Omental fat pad (tissue), 4 donors: ENCODE results near the gene SENP8. TPM values are rescaled to one million over a fixed set of nuclear protein-coding genes. Genes with fewer than 3 reads are reported as not detected.

ENCODE experiments used
- ATAC-seq: fragments of 150-250 bp; one replicate; pipeline ENCODE4 v1.9.1; 2016; ENCODE audit warnings: mild to moderate bottlenecking, moderate library complexity; ENCODE audit not compliant: low FRiP score
- DNase-seq: peaks from one replicate; pipeline ENCODE4 v3.0.0-alpha.2; 2019; ENCODE audit warnings: low spot score
- CTCF ChIP-seq, 3 donors: fragments of 450-650 bp; IDR thresholded peaks; one replicate each; pipeline ENCODE4 v1.5.1; 2016 to 2017; ENCODE audit warnings: antibody characterized with exemption in 3 of 3, mild to moderate bottlenecking in 3 of 3, moderate library complexity in 2 of 3
- total RNA-seq, 4 donors: library from RNA; depleted of rRNA; stranded (reverse); fragments of >200 nt; gene quantifications; one replicate each; pipeline ENCODE4 v1.1.0, GENCODE V29; 2016

Gene SENP8
- total RNA-seq, 4 donors from 2014 or later, result 0.63 to 2.0 (median 1.0) TPM

GRCh38 chr15:72130272-72130671, 12.1 kb downstream of the SENP8 start:
- TF ChIP-seq CTCF (IDR thresholded peaks at IDR 0.05), result no peak
- no peak for DNase-seq
- no peak for ATAC-seq

GRCh38 chr15:72131922-72132321, 13.7 kb downstream of the SENP8 start:
- no peak for ATAC-seq
- TF ChIP-seq CTCF (IDR thresholded peaks at IDR 0.05), result no peak

GRCh38 chr15:72133211-72133610, 15.0 kb downstream of the SENP8 start:
- ATAC-seq (no peak), DNase-seq (no peak)
- TF ChIP-seq CTCF (IDR thresholded peaks at IDR 0.05), result no peak

More at GRCh38 chr15:72131922-72132321, 13.7 kb downstream of the SENP8 start:
- no peak for DNase-seq

- TF ChIP-seq CTCF (IDR thresholded peaks at IDR 0.05), result no peak
- no peak for DNase-seq
- ATAC-seq, result no peak
Observed at GRCh38 chr15:72135719-72136118, 17.5 kb downstream of the SENP8 start.

- DNase-seq (no peak), ATAC-seq (no peak)
- TF ChIP-seq CTCF (IDR thresholded peaks at IDR 0.05), result no peak
Observed at GRCh38 chr15:72136170-72137051, 18.2 kb downstream of the SENP8 start.

- no peak for DNase-seq
- TF ChIP-seq CTCF (IDR thresholded peaks at IDR 0.05), result no peak
- no peak for ATAC-seq
Observed at GRCh38 chr15:72139667-72140066, 21.5 kb downstream of the SENP8 start.

GRCh38 chr15:72140088-72140487, 21.9 kb downstream of the SENP8 start:
- no peak for TF ChIP-seq CTCF (IDR thresholded peaks at IDR 0.05)
- DNase-seq, result no peak
- no peak for ATAC-seq
